NCI-H1048 (cell line): ENCODE results near the gene ZNF524.

Experiments
- DNase-seq: peaks from one replicate; lab custom pipeline; 2025; lab: John Stamatoyannopoulos, UW

ZNF524 gene

GRCh38 chr19:55602104-55603001 lies 2.3 kb downstream of the ZNF524 start:
- no peak for DNase-seq

GRCh38 chr19:55603115-55603514 lies 3.0 kb downstream of the ZNF524 start:
- DNase-seq = no peak

GRCh38 chr19:55603581-55604292 lies 3.6 kb downstream of the ZNF524 start:
- no peak for DNase-seq

GRCh38 chr19:55605207-55605636 lies 5.1 kb downstream of the ZNF524 start:
- peak; percentile 88 for DNase-seq

GRCh38 chr19:55605637-55606470 lies 5.8 kb downstream of the ZNF524 start, which contains the start of gene ZNF865:
ZNF865 (plus strand) TSS chr19:55605647; CDS start chr19:55613619, 7,972 bp downstream.
- peak; percentile 46 for DNase-seq

GRCh38 chr19:55606471-55606787 lies 6.3 kb downstream of the ZNF524 start:
- DNase-seq = no peak

GRCh38 chr19:55606817-55607216 lies 6.7 kb downstream of the ZNF524 start:
- no peak for DNase-seq

GRCh38 chr19:55609326-55609725 lies 9.2 kb downstream of the ZNF524 start:
- DNase-seq = no peak

- DNase-seq = no peak
Measured at GRCh38 chr19:55611300-55611982, 11.4 kb downstream of the ZNF524 start.

- no peak for DNase-seq
Measured at GRCh38 chr19:55611983-55612645, 12.0 kb downstream of the ZNF524 start.

- DNase-seq = no peak
Measured at GRCh38 chr19:55613396-55613795, 13.3 kb downstream of the ZNF524 start.

- DNase-seq = no peak
Measured at GRCh38 chr19:55613930-55614710, 14.0 kb downstream of the ZNF524 start.

GRCh38 chr19:55614711-55615542 lies 14.8 kb downstream of the ZNF524 start:
- no peak for DNase-seq

GRCh38 chr19:55615543-55616394 lies 15.7 kb downstream of the ZNF524 start:
- DNase-seq = no peak

GRCh38 chr19:55616395-55616875 lies 16.3 kb downstream of the ZNF524 start:
- no peak for DNase-seq

- DNase-seq = no peak
Measured at GRCh38 chr19:55617426-55617825, 17.3 kb downstream of the ZNF524 start.

- no peak for DNase-seq
Measured at GRCh38 chr19:55618426-55618825, 18.3 kb downstream of the ZNF524 start.

- DNase-seq = no peak
Measured at GRCh38 chr19:55619286-55619685, 19.2 kb downstream of the ZNF524 start.
